Gastrocnemius medialis (tissue), 4 donors: Measurements from ENCODE around the gene KCNA10.

Experiments
- POLR2A ChIP-seq, 2 donors: fragments of 450-650 bp; IDR thresholded peaks; one replicate each; pipeline ENCODE4 v1.6.1; 2017; ENCODE audit warnings: antibody characterized with exemption in 2 of 2, mild to moderate bottlenecking in 2 of 2, moderate library complexity in 2 of 2
- TF ChIP-seq, protein P1 (sequence below), 5 experiments: fragments of 450-650 bp in 3 of 5; fragments of 200-600 bp in 2 of 5; sonication (generic) in 2 of 5; IDR thresholded peaks in 4 of 5; conservative IDR thresholded peaks in 1 of 5; 1 replicate in 4 of 5; 2 replicates in 1 of 5; pipeline ENCODE4 v1.5.1; 2016 to 2019; ENCODE audit warnings: antibody characterized with exemption in 5 of 5, mild to moderate bottlenecking in 3 of 5, moderate library complexity in 3 of 5

DNA sequence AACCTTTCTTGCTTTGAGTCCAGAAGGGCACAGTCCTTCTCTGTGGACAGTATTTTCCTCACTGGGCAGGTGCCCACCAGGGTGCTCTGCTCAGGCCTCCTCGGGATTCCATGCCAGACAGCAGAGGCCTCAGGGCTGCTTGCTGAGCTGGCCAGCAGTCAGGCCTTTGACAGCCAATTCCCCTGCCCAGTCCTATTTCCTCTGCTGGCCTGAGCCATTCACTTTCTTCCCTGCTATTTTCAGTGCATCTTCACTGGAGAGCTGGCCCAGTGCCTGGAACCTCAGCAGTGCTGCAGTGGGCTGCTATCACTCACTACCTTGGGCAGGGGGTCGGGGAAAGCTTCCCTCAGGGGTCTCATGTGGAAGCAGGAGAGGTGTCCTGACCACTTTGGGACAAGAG is 33.2 kb downstream of the KCNA10 start:
- TF ChIP-seq, protein P1, sequence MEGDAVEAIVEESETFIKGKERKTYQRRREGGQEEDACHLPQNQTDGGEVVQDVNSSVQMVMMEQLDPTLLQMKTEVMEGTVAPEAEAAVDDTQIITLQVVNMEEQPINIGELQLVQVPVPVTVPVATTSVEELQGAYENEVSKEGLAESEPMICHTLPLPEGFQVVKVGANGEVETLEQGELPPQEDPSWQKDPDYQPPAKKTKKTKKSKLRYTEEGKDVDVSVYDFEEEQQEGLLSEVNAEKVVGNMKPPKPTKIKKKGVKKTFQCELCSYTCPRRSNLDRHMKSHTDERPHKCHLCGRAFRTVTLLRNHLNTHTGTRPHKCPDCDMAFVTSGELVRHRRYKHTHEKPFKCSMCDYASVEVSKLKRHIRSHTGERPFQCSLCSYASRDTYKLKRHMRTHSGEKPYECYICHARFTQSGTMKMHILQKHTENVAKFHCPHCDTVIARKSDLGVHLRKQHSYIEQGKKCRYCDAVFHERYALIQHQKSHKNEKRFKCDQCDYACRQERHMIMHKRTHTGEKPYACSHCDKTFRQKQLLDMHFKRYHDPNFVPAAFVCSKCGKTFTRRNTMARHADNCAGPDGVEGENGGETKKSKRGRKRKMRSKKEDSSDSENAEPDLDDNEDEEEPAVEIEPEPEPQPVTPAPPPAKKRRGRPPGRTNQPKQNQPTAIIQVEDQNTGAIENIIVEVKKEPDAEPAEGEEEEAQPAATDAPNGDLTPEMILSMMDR (IDR thresholded peaks at IDR 0.05 in 4 of 5, conservative IDR thresholded peaks at IDR 0.05 in 1 of 5) = no peak
- no peak for TF ChIP-seq POLR2A (IDR thresholded peaks at IDR 0.05)
